Fibroblast of lung (primary cell): Measurements from ENCODE around the gene DDX23. TPM values are rescaled to one million over a fixed set of nuclear protein-coding genes. Genes with fewer than 3 reads are reported as not detected.
A peak's percentile ranks its signal among the peaks of the same experiment; 100 is the strongest.
"Not testable (repeated sequence)": the region's sequence is repeated elsewhere in the genome, so short reads cannot be mapped to it uniquely, and the experiment has no call there.

Experiments used
- DNase-seq, 2 donors: peaks; one replicate each; pipeline versions ENCODE4 v3.0.0 to v3.0.0-alpha.2; 2010; ENCODE audit warnings: low read depth in 2 of 2
- H2AFZ ChIP-seq: 2 replicates; pipeline ENCODE4 v1.5.1; 2012; ENCODE audit warnings: low read length, control low read depth, inconsistent platforms
- H3K27ac ChIP-seq: 2 replicates; pipeline ENCODE4 v1.5.1; 2011; ENCODE audit warnings: low read length, control low read depth; ENCODE audit not compliant: insufficient read depth
- H3K27me3 ChIP-seq: 2 replicates; pipeline ENCODE4 v1.5.1; 2011; ENCODE audit warnings: mild to moderate bottlenecking, low read length; ENCODE audit not compliant: control insufficient read depth, insufficient read depth
- H3K36me3 ChIP-seq: 2 replicates; pipeline ENCODE4 v1.5.1; 2011; ENCODE audit warnings: low read length; ENCODE audit not compliant: control insufficient read depth, insufficient read depth
- H3K4me1 ChIP-seq: 2 replicates; pipeline ENCODE4 v1.5.1; 2011; ENCODE audit warnings: low read length; ENCODE audit not compliant: control insufficient read depth, insufficient read depth; ENCODE audit errors: extremely low read depth
- H3K4me2 ChIP-seq: 2 replicates; pipeline ENCODE4 v1.5.1; 2011; ENCODE audit warnings: low read length, control low read depth; ENCODE audit not compliant: insufficient read depth; ENCODE audit errors: extremely low read depth
- H3K4me3 ChIP-seq, 4 experiments: fragments of 200-600 bp in 1 of 4; sonication (generic) in 1 of 4; replicated peaks in 1 of 4; 2 replicates each; pipeline ENCODE4 v1.5.1; 2011 to 2016; ENCODE audit warnings: low read length in 4 of 4, low read depth in 3 of 4, mild to moderate bottlenecking in 3 of 4, control low read depth in 2 of 4, inconsistent platforms in 1 of 4, mixed read lengths in 1 of 4; ENCODE audit not compliant: insufficient read depth in 1 of 4; ENCODE audit errors: control extremely low read depth in 1 of 4
- H3K79me2 ChIP-seq: 2 replicates; pipeline ENCODE4 v1.5.1; 2012; ENCODE audit warnings: mild to moderate bottlenecking, low read length, inconsistent platforms; ENCODE audit not compliant: control insufficient read depth, insufficient read depth
- H3K9ac ChIP-seq: 2 replicates; pipeline ENCODE4 v1.5.1; 2011; ENCODE audit warnings: mild to moderate bottlenecking, low read length, control low read depth; ENCODE audit not compliant: insufficient read depth
- H3K9me3 ChIP-seq: 2 replicates; pipeline ENCODE4 v1.5.1; 2012; ENCODE audit warnings: low read depth, low read length; ENCODE audit not compliant: control insufficient read depth, insufficient read depth
- H4K20me1 ChIP-seq: 2 replicates; pipeline ENCODE4 v1.5.1; 2011; ENCODE audit warnings: low read length; ENCODE audit not compliant: control insufficient read depth, insufficient read depth; ENCODE audit errors: extremely low read depth
- CTCF ChIP-seq, 2 donors: IDR thresholded peaks in 1 of 2; conservative IDR thresholded peaks in 1 of 2; 1 replicate in 1 of 2; 2 replicates in 1 of 2; pipeline ENCODE4 v1.5.1; 2011 to 2012; ENCODE audit warnings: low read length in 2 of 2, control low read depth in 1 of 2, inconsistent platforms in 1 of 2, low read depth in 1 of 2, mild to moderate bottlenecking in 1 of 2
- EZH2 ChIP-seq: IDR thresholded peaks from 2 replicates; pipeline ENCODE4 v1.5.1; 2012; ENCODE audit warnings: low read length, control low read depth, mild to moderate bottlenecking; ENCODE audit errors: missing control alignments
- polyA plus RNA-seq, 2 donors: library from polyadenylated mRNA; depleted of rRNA in 1 of 2; stranded (reverse) in 1 of 2; unstranded in 1 of 2; fragments of >200 nt; gene quantifications; 2 replicates each; pipeline ENCODE4 v1.2.1, GENCODE V29; 2011 to 2012; ENCODE audit warnings: missing spikeins in 1 of 2
- total RNA-seq: library from RNA; depleted of rRNA; stranded (reverse); fragments of >200 nt; gene quantifications from 2 replicates; pipeline ENCODE4 v1.2.1, GENCODE V29; 2014

Gene DDX23
- total and polyA plus RNA-seq, 2 donors (not counting 1 experiment from before 2014, with no cell fraction given), result 48.6 to 62.4 TPM

DNA sequence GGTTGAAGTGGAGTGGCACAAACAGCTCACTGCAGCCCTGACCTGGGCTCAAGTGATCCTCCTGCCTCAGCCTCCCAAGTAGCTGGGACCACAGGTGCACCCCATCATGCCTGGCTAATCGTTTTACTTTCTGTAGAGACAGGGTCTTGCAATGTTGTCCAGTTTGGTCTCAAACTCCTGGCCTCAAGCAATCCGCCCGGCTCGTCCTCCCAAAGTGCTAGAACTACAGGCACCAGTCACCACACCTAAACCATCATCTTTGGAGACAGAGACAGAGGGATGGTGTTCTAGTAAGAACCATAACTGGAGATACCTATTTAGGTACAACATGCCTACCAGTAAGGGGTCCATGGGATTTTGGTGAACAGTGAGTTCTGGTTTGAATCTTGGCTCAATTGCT lies 2.5 kb upstream of the DDX23 start:
- Histone ChIP-seq H3K27ac (no peak overlapping the region), H3K36me3 (no peaks in the 10 kb centered on the region), H3K9ac (no peak overlapping the region), H3K4me3 (no peak overlapping the region), H3K4me2 (no peak overlapping the region), H3K27me3 (peaks cover 6% of the 10 kb centered on the region), H3K79me2 (peaks cover 24% of the 10 kb centered on the region), H4K20me1 (no peaks in the 10 kb centered on the region), H3K9me3 (no peaks in the 10 kb centered on the region), H2AFZ (no peak overlapping the region), H3K4me1 (peaks cover 7% of the 10 kb centered on the region)
- DNase-seq, result no peak
- no peak for TF ChIP-seq EZH2
- no peak for TF ChIP-seq CTCF (conservative IDR thresholded peaks at IDR 0.05 in 1 of 2, IDR thresholded peaks at IDR 0.05 in 1 of 2; ENCODE audit: low read depth in 1 of 2, low read length in 2 of 2)

- Histone ChIP-seq H3K27ac (peak overlapping the region; percentile 11), H3K4me1 (peaks cover 7% of the 10 kb centered on the region), H3K36me3 (no peaks in the 10 kb centered on the region), H2AFZ (peak overlapping the region; percentile 83), H3K4me2 (peak overlapping the region; percentile 95), H3K27me3 (peaks cover 6% of the 10 kb centered on the region), H3K79me2 (peaks cover 29% of the 10 kb centered on the region), H3K9me3 (no peaks in the 10 kb centered on the region), H3K4me3 (peak overlapping the region; percentile 15 to 87 (median 62)), H3K9ac (no peak overlapping the region), H4K20me1 (no peaks in the 10 kb centered on the region)
- DNase-seq, result peak; percentile 76 to 91
- TF ChIP-seq EZH2 (no peak), CTCF (conservative IDR thresholded peaks at IDR 0.05 in 1 of 2, IDR thresholded peaks at IDR 0.05 in 1 of 2; ENCODE audit: low read depth in 1 of 2, low read length in 2 of 2) (peak; percentile 78 to 80)
Observed at GRCh38 chr12:48852734-48853688, 1.0 kb upstream of the DDX23 start.

DNA sequence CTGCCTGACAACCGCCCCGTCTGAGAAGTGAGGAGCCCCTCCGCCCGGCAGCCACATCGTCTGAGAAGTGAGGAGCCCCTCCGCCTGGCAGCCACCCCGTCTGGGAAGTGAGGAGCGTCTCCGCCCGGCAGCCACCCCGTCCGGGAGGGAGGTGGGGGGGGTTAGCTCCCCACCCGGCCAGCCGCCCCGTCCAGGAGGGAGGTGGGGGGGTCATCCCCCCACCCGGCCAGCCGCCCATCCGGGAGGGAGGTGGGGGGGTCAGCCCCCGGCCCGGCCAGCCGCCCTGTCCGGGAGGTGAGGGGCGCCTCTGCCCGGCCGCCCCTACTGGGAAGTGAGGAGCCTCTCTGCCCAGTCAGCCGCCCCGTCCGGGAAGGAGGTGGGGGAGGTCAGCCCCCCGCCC lies 9.9 kb downstream of the DDX23 start:
- not testable (repeated sequence) for H3K4me3 ChIP-seq, H3K27me3 ChIP-seq, H3K4me2 ChIP-seq, H3K27ac ChIP-seq, H3K9ac ChIP-seq, H4K20me1 ChIP-seq, H2AFZ ChIP-seq, H3K9me3 ChIP-seq, DNase-seq, H3K4me1 ChIP-seq, H3K79me2 ChIP-seq
- peaks cover 11% of the 10 kb centered on the region for H3K36me3 ChIP-seq
